GF-D8 (cell line): ENCODE results near the gene HPS6.
A peak's percentile ranks its signal among the peaks of the same experiment; 100 is the strongest.

Experiments
- DNase-seq: peaks from one replicate; lab custom pipeline; 2025; lab: John Stamatoyannopoulos, UW

The HPS6 gene

DNA sequence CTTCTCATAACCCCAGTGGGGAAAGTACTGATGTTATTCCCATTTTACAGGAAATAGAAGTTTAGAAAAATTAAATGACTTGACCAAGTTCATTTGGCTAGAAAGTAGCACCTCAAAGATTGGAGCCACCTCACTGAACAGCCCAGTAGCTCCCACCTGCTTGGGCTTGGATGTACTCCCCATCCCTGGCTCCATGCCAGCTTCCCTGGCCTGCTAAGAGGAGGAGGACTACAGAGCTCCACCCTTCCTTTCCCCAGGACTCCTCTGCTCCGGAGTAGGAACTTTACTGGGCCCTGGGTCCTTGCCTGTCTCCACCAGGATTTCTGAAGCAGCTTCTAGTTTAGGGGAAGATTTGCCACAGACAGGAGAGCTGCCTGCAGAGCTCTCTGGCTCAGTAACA, 3.1 kb downstream of the HPS6 start:
- no peak for DNase-seq

DNA sequence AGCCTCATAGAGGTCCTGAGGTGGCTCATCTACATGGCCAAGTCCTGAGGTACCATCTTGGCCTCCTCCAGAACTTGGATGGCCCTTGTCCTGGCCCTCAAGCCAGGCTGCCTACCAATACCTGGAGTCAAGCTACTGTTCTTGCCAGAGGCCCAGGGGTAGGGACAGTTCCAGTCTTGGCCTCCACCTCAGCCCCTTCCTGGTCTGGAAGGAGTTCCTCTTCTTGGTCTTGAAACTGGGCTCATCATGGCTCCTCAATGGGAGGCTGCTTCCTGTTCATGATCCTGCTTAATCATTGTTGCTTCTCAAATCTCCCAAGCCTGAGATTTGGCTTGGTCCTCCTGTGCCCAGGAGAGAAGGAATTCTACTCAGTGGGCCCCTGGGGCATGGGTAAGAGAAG, 3.9 kb downstream of the HPS6 start:
- DNase-seq, result no peak

DNA sequence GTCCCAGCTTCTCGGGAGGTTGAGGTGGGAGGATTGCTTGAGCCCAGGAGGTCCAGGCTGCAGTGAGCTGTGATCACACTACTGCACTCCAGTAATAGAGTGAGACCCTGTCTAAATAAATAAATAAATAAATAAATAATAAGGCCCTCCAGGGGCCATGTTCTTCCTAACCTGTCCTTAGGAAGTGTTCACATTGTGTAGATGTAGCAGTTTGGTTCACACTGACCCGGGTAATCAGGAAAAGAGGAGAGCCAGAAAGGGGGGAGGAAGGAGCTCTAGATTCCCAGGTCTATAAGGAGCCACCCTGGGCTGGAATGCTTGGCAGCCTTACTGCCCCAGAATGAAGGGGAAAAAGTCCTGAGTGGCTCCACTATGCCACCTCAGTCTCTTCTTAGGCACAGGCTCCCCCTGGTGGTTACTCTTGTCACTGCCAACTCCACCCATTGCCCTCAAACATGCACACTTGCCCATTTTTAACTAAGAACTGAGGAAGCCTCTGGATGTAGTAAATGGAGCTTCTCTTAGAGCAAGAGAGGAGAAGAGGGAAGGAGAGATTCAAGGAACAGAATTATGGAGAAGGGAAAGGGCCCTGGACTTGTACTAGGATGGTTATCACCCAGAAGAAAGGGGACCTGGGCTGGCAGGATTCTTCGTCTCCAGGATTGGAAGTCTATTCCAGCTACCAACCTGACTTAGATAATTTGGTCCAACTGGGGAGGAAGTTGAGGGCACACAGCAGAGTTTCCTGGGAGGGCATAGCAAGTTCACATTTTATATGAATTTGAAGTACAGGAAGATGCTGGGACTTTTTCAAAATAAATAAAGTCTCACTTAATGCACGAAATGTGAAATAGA, 7.8 kb downstream of the HPS6 start:
- peak; percentile 14 for DNase-seq

DNA sequence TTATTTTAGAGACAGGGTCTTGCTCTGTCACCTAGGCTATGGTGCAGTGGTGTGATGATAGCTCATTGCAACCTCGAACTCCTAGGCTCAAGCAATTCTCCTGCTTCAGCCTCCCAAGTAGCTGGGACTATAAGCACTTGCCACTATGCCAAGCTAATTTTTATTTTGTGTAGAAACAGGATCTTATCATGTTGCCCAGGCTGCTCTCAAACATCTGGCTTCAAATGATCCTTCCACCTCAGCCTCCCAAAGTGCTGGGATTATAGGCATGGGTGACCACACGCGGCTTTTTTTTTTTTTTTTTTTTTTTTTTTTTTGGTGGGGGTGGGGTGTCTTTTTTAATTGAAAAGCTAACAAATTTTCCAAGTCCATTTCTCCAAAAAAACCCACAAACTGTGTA, 18.4 kb downstream of the HPS6 start:
- DNase-seq, result no peak

DNA sequence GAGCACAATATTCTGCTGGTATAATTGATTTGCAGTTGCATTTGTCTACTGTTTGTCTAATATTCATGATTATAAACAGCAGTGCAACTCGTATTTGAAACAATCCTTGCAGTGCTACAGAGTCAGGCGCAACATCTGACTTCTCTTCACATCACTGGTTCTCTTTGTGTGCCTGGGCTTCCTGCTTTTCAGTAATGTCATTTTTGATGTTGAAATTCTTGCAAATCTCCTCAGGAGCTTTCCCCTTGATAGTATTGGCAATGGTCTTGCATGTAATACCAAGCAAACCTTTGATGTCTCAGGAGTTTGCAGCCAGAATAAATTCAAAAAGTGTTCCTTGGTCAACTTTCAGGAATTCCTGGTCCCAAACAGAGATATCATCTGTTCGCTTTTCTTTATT, 20.2 kb downstream of the HPS6 start:
- DNase-seq, result no peak

DNA sequence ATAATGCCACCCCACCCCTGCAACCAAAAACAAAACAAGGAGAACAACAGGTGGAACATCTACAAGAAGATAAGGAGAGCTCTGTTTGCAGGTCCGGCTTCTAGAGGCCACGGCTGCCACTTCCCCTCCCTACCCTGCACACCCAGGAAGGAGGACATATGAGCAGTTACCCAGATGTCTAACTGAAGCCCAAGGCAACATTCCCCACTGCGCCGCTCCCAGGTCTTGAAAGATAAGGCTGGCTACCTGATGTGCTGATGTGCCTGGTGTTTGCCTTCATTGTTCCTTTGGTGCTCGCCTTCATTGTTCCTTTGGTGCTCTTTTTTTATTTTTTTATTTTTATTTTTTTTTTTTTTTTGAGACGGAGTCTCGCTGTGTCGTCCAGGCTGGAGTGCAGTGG, 21.0 kb downstream of the HPS6 start:
- DNase-seq, result no peak

DNA sequence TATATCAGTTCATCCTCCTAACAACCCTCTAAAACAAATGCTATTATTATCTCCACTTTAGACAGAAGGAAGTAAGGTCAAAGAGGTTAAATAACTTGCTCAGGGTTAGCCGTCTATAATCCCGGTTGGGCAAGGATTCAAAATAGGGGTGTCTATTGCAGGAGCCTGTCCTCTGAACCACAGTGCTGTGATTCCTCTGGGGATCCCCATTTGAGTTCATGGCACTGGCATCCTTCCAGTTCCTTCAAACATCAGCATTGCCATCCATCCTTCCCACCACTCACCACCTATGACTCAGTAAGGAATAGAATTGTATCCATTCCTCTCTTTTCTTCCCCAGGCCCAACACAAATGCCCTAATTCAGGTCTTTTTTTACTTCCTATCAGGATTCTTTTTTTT, 25.6 kb downstream of the HPS6 start:
- no peak for DNase-seq

DNA sequence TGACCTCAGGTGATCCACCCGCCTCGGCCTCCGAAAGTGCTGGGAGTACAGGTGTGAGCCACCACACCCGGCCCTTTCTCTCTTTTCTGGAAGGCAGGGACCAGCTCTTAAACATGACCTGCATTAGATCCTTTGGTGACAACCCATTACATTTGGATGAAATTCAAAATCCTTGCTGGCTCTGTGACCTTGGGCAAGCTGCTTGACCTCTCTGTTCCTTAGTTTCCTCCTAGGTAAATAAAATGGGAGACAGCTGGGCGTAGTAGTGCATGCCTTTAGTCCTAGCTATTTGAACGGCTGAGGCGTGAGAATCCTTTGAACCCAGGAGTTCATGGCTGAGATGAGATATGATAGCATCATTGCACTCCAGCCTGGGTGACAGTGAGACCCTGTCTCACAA, 31.3 kb downstream of the HPS6 start:
- DNase-seq, result no peak

DNA sequence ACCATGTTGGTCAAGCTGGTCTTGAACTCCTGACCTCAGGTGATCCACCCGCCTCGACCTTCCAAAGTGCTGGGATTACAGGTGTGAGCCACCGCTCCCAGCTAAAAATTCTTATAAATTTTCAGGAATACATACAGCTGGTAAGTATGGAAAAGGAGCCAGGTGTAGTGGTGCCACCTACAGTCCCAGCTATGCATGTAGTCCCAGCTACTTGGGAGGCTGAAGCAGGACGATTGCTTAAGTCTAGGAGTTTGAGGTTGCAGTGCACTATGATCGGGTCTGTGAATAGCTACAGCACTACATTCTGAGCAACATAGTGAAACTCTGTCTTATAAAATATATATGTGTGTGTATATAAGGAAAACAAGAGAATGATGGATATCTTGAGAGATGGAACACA, 36.0 kb downstream of the HPS6 start:
- DNase-seq, result no peak

DNA sequence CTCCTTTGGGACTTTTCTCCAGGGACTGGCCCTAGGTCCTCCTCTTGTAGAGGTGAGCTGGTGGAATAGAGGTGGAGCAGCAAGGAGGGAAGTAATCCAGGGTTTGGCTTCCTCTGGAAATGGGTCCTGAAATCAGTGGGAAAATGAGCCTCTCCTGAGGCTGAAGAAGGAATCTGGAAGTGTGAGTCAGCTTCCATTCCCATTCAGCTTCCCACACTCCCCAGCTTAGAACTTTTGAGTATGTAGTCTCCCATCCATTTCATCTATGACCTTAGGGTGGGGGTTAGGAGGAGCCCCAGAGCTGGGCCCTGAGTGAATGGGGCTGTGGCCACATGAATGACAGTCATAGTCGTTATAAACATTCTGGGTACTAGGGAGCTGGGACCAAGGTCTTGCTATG, 37.3 kb downstream of the HPS6 start:
- no peak for DNase-seq

DNA sequence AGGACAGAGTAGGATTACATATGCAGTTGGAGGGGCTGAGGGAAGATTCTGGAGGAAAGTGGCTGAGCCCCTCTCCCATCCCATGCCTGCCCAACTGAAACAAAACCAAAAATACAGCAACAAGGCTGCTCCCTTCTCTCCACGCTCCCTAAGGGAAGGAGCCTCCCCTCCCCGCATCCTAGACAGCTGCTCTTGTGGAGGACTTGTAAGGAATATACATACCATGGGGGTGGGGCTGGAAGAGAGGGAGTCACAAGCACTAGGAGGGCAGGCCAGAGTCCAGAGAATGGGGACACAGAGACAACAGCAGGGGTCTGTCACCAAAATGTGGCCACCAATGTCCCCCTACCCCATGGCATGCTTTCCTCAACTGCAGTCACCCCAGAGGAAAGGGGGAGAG, 41.8 kb downstream of the HPS6 start:
- no peak for DNase-seq

DNA sequence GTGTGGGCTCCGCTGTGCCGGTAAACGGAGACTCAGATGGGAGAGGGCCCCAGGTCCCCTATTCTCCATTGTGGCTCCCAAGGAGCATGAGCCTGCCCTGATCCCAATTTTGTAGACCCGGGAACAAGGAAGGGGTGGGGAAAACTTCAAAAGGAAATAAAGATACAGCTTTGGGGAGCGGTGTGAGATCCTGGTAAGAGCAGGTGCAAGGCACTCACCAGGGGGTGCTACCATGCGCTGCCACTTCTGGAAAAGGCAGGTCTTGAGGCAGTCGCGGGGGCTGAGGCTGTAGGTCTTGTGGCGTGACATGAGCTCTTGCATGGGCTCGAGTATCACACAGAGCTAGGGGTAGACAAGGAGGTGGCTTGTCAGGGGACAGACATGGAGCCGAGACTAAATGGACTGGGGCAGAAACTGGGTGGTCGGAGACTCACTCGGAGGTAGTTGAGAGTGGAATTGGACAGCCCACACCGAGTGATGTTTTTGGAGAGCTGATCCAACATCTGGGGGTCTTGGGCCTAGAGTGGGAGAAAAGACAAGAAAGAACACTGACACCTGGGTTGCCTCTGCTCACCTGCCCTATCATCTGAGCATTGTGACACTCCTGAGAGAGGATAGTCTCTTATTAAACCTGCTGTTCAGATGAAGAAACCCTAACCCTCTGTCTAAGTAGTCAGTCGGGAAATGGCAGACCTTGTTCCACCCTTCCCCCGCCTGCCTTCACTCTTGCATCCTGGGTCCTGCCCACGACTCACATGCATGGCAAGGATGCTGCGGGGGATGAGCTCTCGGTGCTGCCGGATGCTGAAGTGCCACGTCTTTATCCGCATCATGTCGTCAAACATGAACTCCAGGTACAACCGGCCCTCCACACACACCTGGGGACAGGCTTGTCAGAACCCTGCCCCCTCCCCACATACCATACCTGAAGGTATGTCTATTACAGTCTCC, 44.3 kb downstream of the HPS6 start:
- no peak for DNase-seq

DNA sequence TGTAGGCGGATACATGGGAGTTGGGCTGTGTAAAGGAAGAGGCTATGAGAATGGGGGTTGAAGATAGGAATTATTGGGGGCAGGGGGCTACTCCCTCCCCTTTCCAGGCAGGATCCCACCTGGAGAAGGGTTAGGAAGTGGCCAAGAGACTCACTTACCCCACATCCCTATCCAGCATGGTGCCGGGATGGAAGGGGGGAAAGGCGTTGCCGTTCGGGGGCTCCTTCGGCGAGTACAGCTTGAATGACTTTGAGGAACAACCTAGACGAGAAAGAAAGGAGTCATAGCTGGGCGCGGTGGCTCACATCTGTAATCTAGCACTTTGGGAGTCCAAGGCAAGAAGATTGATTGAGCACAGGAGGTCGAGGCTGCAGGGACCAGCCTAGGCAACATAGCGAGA, 46.1 kb downstream of the HPS6 start:
- no peak for DNase-seq

DNA sequence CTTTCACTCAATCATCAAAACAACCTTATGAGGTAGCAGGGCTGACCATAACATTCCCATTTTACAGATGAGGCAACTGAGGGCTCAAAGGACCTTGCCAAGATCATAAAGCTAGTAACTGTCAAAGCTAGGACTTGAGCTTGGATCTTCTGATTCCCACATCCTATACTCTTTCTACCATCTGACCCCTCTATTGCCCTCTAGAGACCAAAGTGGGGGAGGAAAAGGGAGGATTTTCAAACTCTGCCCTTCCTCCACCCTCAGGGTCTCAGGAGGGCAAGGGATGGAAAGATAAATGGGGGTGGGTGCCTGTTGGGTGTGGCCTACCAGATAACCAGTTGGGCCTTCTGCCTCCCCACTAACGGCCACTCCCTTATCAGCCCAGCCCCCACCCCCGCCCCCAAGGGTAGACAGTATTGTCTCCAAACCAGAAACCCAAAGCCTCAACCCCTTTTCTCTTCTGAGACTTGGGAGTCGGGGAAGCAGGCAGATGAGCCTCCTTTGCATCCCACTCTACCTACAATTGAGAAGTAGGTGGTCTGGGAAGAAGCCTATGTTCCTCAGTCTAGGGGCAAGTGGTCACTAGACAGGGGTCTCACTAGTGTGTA, 47.2 kb downstream of the HPS6 start:
- DNase-seq, result no peak

DNA sequence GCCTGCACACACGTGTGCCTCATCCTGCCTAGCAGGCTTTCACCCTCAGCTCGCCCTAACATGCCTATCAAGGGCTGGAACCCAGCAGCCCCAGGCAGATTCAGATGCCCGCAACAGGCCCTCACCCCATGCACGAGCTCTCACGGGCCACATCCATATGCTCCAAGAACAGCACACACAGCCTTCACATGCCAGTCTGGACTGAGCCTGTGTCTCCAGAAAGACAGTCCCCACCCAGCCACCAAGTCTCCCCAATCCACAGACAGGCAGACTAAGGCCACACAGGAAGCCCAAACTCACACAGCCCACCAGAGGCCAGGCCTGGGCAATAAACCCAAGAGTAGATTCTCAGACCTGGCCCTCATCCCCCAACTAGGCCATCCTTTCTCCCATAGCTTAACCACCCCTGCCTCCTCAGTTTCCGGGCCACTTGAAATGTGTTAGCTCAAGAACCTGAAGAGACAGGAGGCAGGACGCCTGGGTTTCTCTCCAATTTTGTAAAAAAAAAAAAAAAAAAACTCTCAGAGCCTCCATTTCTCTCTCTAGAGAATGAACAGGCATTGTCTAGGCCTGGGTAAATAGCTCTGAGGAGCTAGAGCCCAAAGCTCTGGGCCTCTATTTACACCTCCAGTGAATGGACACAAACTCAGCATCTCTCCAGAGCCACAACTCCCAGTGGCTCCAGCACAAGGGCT, 48.3 kb downstream of the HPS6 start:
- no peak for DNase-seq

DNA sequence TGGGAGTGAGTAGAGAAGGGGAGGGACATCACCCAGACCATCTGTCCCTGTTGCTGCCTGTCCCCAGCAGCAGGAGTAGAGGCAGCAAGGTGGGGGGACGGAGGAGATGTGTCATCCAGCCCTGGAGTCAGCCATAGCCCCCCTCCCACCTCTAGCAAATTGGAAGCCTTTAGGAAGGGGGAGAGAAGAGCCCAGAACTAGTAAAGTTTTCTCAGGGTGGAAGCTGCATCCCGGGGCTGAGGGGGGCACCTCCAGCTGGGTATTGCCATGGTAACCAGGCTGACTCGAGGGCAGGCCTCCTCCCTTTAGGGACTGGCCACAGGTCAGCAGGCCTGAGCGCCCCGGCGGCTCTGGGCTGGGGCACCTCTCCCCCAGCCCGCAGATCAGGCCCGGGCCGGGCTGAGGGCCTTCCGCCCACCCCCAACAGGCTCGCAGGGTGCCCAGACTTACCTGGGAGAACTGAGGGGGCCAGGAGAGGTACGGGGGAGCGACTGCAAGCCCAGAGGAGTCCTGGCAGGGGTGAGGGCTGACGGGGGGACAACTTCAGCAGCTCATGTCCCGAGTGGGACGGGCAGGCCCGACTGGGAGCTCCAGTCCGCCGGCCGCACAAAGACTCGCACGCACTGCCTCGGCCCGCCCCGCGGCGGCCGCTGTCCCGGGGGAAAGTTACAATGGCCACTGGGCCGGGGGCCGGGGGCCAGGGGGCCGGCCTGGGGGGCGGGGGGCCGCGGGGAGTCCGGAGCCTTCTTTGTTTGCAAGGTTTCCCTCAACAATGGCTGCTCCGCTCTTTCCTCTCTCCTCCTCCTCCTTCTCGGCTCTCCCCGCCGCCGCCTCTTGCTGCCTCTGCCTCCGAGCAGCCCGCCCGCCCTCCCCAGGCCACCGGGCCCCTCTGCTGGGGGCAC, 49.1 kb downstream of the HPS6 start:
- no peak for DNase-seq

DNA sequence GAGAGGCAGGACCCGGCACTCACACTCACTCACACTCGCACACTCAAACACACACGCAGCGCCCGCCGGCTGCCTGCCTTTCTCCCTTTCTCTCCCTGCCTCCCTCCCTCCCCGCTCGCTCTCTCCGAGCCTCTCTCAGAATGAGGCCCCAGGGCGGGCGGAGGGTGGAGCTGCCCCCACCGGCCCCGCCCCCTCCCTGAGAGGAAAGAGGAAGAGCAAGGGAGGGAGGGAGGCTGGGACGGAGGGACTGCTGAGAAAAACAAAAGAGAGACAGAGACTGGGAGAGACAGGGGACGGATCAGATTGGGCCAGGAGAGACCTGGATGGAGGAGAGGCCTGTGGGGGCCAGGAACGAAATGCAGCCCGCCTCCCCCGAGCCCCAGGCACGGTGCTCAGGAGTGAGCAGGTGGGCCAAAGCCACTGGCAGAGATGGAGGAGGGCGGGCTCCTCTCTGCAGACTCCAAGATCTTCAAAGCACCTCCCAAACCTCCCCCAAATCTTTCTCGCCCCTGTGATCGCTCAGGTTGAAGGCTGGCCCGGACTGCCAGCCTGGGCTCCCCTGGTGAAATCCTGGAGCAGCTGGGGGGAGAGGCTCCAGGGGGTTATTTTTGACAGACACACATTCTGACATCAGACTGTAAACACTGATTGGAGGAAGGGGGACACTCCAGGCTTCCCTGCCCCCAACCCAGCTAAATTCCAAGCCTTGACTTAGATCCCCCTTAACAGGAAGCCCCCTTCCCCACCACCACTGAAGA, 49.9 kb downstream of the HPS6 start:
- DNase-seq, result peak; percentile 39

DNA sequence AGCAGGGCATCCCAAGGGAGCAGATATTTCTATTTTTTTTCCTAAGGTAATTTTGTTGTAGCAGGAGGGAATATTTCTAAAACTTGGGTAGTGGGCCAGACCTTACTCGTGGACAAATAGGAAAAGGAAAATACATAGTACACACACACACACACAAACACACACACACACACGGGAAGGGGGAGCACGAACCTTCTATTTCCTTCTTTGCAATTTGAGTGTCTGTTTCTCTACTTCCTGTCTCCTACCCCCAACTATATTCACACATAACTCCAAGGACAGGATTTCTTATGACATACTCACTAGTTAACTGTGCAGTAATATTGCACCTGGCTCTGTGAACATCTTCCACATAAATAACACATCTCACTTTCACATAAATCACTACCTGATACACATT, 50.6 kb downstream of the HPS6 start:
- peak; percentile 46 for DNase-seq

DNA sequence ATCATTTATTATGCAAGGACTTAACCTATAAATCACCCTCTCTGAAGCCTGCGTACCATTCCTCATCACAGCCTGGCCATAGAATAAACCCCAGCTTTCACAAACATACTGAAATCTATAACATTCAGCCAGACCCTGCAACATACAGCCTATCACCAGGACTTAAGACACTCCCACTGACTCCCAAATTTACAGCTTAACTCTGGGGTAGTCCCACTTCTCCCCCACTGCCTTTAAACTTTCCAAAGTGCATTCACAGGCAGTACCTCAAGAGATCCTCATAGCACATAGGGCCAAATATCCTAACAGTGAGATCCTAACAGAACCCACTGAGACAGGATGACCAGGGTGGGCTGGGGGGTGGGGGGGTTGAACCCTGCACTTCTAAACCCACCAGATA, 51.5 kb downstream of the HPS6 start:
- DNase-seq, result no peak
